ENCODE results near the gene UQCR10. TPM values are rescaled to one million over a fixed set of nuclear protein-coding genes. Genes with fewer than 3 reads are reported as not detected.

UQCR10 gene
- total RNA-seq, 4 donors from 2014 or later, result 22.4 to 139 (median 47.3) TPM

GRCh38 chr22:29804985-29805384 is 37.8 kb downstream of the UQCR10 start:
- H3K4me1 ChIP-seq, result peaks cover 0 to 3% (median 0%) of the 10 kb centered on the region in 4 donors
- in situ Hi-C loops (cut with MboI; ENCODE audit: low pct_ligation_motif_present in 1 of 4, low pct_unique_long_range_greater_than_20kb in 1 of 4, low sequenced_read_pairs in 3 of 4), result loop anchor here in 1 of 4 donors (25.0 kb wide), 1 partner anchor 207 kb away; no protein-coding TSS in a partner anchor
- H3K9me3 ChIP-seq, result no peaks in the 10 kb centered on the region
- H3K36me3 ChIP-seq, result peaks cover 0 to 65% (median 33%) of the 10 kb centered on the region in 4 donors
- no peak overlapping the region for H3K27ac ChIP-seq
- TF ChIP-seq EP300 (IDR thresholded peaks at IDR 0.05; ENCODE audit: low read depth) (no peak), POLR2AphosphoS5 (IDR thresholded peaks at IDR 0.05) (no peak), POLR2A (IDR thresholded peaks at IDR 0.05) (no peak)
- TF ChIP-seq, protein P1, sequence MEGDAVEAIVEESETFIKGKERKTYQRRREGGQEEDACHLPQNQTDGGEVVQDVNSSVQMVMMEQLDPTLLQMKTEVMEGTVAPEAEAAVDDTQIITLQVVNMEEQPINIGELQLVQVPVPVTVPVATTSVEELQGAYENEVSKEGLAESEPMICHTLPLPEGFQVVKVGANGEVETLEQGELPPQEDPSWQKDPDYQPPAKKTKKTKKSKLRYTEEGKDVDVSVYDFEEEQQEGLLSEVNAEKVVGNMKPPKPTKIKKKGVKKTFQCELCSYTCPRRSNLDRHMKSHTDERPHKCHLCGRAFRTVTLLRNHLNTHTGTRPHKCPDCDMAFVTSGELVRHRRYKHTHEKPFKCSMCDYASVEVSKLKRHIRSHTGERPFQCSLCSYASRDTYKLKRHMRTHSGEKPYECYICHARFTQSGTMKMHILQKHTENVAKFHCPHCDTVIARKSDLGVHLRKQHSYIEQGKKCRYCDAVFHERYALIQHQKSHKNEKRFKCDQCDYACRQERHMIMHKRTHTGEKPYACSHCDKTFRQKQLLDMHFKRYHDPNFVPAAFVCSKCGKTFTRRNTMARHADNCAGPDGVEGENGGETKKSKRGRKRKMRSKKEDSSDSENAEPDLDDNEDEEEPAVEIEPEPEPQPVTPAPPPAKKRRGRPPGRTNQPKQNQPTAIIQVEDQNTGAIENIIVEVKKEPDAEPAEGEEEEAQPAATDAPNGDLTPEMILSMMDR (IDR thresholded peaks at IDR 0.05), result no peak
- intact Hi-C loops (cut with DNase I; ENCODE audit: low total_unique reads), result no loop called here
- H3K27me3 ChIP-seq, result no peaks in the 10 kb centered on the region
- WGBS, 2 donors (ENCODE audit: low coverage in 1 of 2), result 95% methylated on average over 2 of the region's 2 CpGs; no CpG with 5 or more reads in 1 of the 2 donors
- DNase-seq, result no peak
- H3K4me3 ChIP-seq, result no peak overlapping the region

DNA sequence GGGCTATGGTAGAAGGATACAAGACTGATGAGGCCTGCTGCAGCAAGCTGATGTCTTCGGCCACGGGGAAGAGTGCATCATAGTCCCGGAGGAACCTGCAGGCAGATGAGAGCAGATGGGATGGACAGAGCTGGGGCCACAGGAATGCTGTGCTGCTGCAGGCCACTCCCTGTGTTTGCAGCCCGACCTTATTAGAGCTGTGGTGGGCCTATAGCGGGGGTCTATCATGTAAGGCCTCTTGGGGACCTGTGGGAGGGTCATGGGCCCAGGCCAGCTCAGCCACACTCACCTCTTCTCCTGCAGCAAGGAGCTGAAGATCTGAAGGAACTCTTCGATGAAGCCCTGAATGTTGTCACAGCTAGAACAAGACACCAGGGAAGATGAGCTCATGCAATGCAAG is 39.0 kb downstream of the UQCR10 start:
- Histone ChIP-seq H3K4me3 (no peak overlapping the region), H3K36me3 (peaks cover 0 to 56% (median 30%) of the 10 kb centered on the region in 4 donors), H3K9me3 (no peaks in the 10 kb centered on the region), H3K4me1 (peaks cover 0 to 10% (median 8%) of the 10 kb centered on the region in 4 donors), H3K27ac (no peak overlapping the region), H3K27me3 (no peaks in the 10 kb centered on the region)
- 92% methylated on average over 6 of the region's 6 CpGs; no CpG with 5 or more reads in 1 of the 2 donors for WGBS, 2 donors (ENCODE audit: low coverage in 1 of 2)
- in situ Hi-C loops (cut with MboI; ENCODE audit: low pct_ligation_motif_present in 1 of 4, low pct_unique_long_range_greater_than_20kb in 1 of 4, low sequenced_read_pairs in 3 of 4) (loop anchor here in 1 of 4 donors (25.0 kb wide), 1 partner anchor 206 kb away; no protein-coding TSS in a partner anchor), intact Hi-C loops (cut with DNase I; ENCODE audit: low total_unique reads) (no loop called here)
- TF ChIP-seq, protein P1 (IDR thresholded peaks at IDR 0.05), result no peak
- TF ChIP-seq POLR2A (IDR thresholded peaks at IDR 0.05) (no peak), EP300 (IDR thresholded peaks at IDR 0.05; ENCODE audit: low read depth) (no peak), POLR2AphosphoS5 (IDR thresholded peaks at IDR 0.05) (no peak)
- no peak for DNase-seq

- intact Hi-C loops (cut with DNase I; ENCODE audit: low total_unique reads) (no loop called here), in situ Hi-C loops (cut with MboI; ENCODE audit: low pct_ligation_motif_present in 1 of 4, low pct_unique_long_range_greater_than_20kb in 1 of 4, low sequenced_read_pairs in 3 of 4) (loop anchor here in 1 of 4 donors (25.0 kb wide), 1 partner anchor 202 kb away; no protein-coding TSS in a partner anchor)
- DNase-seq, result no peak
- Histone ChIP-seq H3K4me1 (peaks cover 0 to 24% (median 13%) of the 10 kb centered on the region in 4 donors), H3K4me3 (no peak overlapping the region), H3K27ac (peak overlapping the region; percentile 48 to 76 (median 58)), H3K9me3 (no peaks in the 10 kb centered on the region), H3K27me3 (no peaks in the 10 kb centered on the region), H3K36me3 (peaks cover 0 to 61% (median 20%) of the 10 kb centered on the region in 4 donors)
- 58 to 73% methylated on average over 2 of the region's 2 CpGs for WGBS, 2 donors (ENCODE audit: low coverage in 1 of 2)
- TF ChIP-seq EP300 (IDR thresholded peaks at IDR 0.05; ENCODE audit: low read depth), result no peak
- no peak for TF ChIP-seq POLR2AphosphoS5 (IDR thresholded peaks at IDR 0.05)
- TF ChIP-seq, protein P1 (IDR thresholded peaks at IDR 0.05), result no peak
- TF ChIP-seq POLR2A (IDR thresholded peaks at IDR 0.05), result no peak
Measured at GRCh38 chr22:29810216-29810615, 43.0 kb downstream of the UQCR10 start.

DNA sequence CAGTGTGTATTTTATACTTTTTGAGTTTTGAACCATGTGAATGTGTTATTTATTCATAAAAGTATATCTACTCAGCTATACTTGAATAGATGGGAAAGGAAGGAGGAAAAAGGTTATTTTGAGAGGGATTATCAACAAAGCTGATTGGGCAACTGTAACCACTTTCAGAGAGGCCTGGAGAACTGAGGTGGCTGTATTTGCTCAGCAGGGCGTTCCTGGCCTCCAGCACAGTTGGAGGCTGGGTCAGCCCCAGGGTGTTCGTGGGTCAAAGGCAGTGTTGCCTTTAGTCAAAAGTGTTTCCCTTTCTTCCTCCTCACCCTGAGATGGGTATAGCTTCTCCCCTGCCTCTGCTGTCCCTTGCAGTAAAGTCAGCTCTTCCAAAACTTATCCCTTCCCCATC is 44.2 kb downstream of the UQCR10 start:
- in situ Hi-C loops (cut with MboI; ENCODE audit: low pct_ligation_motif_present in 1 of 4, low pct_unique_long_range_greater_than_20kb in 1 of 4, low sequenced_read_pairs in 3 of 4) (loop anchor here in 1 of 4 donors (25.0 kb wide), 1 partner anchor 201 kb away; no protein-coding TSS in a partner anchor), intact Hi-C loops (cut with DNase I; ENCODE audit: low total_unique reads) (no loop called here)
- Histone ChIP-seq H3K9me3 (no peaks in the 10 kb centered on the region), H3K27me3 (no peaks in the 10 kb centered on the region), H3K4me3 (no peak overlapping the region), H3K27ac (peak overlapping the region; percentile 48 to 76 (median 60)), H3K36me3 (peaks cover 0 to 50% (median 13%) of the 10 kb centered on the region in 4 donors), H3K4me1 (peaks cover 0 to 29% (median 13%) of the 10 kb centered on the region in 4 donors)
- WGBS, 2 donors (ENCODE audit: low coverage in 1 of 2), result 53 to 57% methylated on average over 1 to 2 of the region's 2 CpGs
- DNase-seq, result peak; percentile 71
- TF ChIP-seq POLR2A (IDR thresholded peaks at IDR 0.05) (no peak), EP300 (IDR thresholded peaks at IDR 0.05; ENCODE audit: low read depth) (no peak), POLR2AphosphoS5 (IDR thresholded peaks at IDR 0.05) (no peak)
- TF ChIP-seq, protein P1 (IDR thresholded peaks at IDR 0.05), result no peak

Measured in transverse colon (tissue), 4 donors.